GM18520 (cell line): Measurements from ENCODE around the gene TWSG1.
"Not testable (repeated sequence)": the region's sequence is repeated elsewhere in the genome, so short reads cannot be mapped to it uniquely, and the experiment has no call there.

ENCODE experiments used
- ATAC-seq: cut with Tn5 transposase; IDR thresholded peaks from one replicate; pipeline ENCODE4 v1.9.1; 2021; ENCODE audit not compliant: unreplicated experiment

Gene TWSG1

DNA sequence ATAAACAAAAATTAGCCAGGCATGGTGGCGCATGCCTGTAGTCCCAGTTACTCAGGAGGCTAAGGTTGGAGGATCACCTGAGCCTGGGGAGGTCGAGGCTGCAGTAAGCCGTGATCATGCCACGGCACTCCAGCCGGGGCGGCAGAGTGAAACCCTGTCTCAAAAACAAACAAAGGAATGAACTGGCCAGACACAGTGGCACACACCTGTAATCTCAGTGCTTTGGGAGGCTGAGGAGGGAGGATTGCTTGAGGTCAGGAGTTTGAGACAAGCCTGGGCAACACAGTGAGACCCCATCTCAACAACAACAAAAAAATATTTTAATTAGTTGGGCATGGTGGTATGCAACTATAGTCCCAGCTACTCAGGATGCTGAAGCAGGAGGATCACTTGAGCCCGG is 116.3 kb downstream of the TWSG1 start:
- not testable (repeated sequence) for ATAC-seq
